ENCODE results near the gene ST3GAL3.
"Not testable (repeated sequence)": the region's sequence is repeated elsewhere in the genome, so short reads cannot be mapped to it uniquely, and the experiment has no call there.

DNA sequence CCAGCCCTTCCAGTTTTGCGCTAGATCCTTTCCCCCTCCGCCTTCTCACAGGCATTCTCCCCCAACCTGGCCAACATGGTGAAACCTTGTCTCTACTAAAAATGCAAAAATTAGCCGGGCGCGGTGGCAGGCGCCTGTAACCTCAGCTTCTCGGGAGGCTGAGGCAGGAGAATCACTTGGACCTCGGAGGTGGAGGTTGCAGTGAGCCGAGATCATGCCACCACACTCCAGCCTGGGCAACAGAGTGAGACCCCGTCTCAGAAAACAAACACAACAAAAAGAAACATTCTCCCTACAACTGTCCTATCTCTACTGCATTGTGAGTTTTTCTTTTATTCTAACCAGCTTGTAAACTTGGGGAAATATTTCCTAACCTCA lies 126.6 kb downstream of the ST3GAL3 start:
- TF ChIP-seq, protein P1, sequence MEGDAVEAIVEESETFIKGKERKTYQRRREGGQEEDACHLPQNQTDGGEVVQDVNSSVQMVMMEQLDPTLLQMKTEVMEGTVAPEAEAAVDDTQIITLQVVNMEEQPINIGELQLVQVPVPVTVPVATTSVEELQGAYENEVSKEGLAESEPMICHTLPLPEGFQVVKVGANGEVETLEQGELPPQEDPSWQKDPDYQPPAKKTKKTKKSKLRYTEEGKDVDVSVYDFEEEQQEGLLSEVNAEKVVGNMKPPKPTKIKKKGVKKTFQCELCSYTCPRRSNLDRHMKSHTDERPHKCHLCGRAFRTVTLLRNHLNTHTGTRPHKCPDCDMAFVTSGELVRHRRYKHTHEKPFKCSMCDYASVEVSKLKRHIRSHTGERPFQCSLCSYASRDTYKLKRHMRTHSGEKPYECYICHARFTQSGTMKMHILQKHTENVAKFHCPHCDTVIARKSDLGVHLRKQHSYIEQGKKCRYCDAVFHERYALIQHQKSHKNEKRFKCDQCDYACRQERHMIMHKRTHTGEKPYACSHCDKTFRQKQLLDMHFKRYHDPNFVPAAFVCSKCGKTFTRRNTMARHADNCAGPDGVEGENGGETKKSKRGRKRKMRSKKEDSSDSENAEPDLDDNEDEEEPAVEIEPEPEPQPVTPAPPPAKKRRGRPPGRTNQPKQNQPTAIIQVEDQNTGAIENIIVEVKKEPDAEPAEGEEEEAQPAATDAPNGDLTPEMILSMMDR (conservative IDR thresholded peaks at IDR 0.05; ENCODE audit: low read depth, low read length), result not testable (repeated sequence)
- TF ChIP-seq EZH2 (IDR thresholded peaks at IDR 0.05; ENCODE audit: borderline replicate concordance, low read depth, low read length, poor library complexity, severe bottlenecking), result not testable (repeated sequence)

Data from A673 (cell line).